GM11168 (cell line): Measurements from ENCODE around the gene SUN1.

Source experiments
- in situ Hi-C: fragments of 300-500 bp; cut with MboI; formaldehyde crosslinking; loops from one replicate; pipeline ENCODE4 v1.12.0; 2022; ENCODE audit warnings: low sequenced_read_pairs; ENCODE audit not compliant: unreplicated experiment

Gene SUN1

GRCh38 chr7:888081-889024, 56.1 kb downstream of the SUN1 start:
- in situ Hi-C loops: no loop called here

GRCh38 chr7:889025-889390, 56.7 kb downstream of the SUN1 start:
- in situ Hi-C loops: no loop called here

- in situ Hi-C loops: no loop called here
Observed at GRCh38 chr7:889391-889790, 57.1 kb downstream of the SUN1 start.

DNA sequence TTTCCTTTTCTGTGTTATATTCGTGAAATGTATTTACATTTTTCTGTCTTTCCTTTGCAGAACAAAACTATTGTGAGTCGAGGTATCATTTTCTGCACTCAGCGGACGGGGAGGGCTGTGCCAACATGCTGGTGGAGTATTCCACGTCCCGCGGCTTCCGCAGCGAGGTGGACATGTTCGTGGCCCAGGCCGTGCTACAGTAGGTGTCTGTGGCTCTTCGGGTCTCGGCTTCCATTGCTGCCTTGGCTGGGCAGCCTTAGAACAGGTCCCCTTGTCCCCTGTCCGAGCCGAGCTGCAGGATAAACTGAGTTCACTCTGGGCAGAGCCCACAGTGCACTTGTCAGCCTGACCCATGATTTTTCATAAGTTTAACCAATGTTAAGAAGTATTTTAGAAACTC, 58.6 kb downstream of the SUN1 start:
- in situ Hi-C loops: no loop called here

GRCh38 chr7:891291-891690, 59.0 kb downstream of the SUN1 start:
- in situ Hi-C loops: no loop called here

GRCh38 chr7:891805-892204, 59.5 kb downstream of the SUN1 start:
- in situ Hi-C loops: no loop called here

- in situ Hi-C loops: no loop called here
Observed at GRCh38 chr7:892648-893593, 60.6 kb downstream of the SUN1 start.

GRCh38 chr7:893686-894085, 61.4 kb downstream of the SUN1 start:
- in situ Hi-C loops: no loop called here

GRCh38 chr7:894164-894867, 62.0 kb downstream of the SUN1 start:
- in situ Hi-C loops: no loop called here

DNA sequence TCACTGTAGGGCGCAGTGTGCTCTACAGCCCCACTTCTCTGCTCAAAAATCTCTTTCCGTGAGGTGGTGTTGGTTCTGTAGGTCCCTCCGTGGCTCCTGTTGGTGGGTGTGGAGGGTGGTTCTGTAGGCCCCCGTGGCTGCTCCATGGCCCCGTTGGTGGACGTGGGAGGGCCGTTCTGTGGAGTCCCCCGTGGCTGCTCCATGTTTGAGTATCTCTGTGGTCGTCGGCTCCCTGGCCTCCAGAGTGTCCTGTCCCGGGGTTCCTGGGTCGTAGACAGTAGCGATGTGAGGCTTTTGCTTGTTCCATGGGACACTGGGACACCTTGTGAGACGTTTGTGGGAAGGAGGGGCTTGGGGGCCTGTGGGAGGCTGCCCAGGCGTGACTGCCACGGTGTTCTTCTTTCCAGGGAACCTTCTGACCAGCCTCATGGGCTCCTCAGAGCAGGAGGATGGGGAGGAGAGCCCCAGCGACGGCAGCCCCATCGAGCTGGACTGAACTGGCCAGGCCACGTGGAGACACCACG, 62.7 kb downstream of the SUN1 start:
- in situ Hi-C loops: no loop called here

- in situ Hi-C loops: no loop called here
Observed at GRCh38 chr7:895451-896052, 63.3 kb downstream of the SUN1 start.

DNA sequence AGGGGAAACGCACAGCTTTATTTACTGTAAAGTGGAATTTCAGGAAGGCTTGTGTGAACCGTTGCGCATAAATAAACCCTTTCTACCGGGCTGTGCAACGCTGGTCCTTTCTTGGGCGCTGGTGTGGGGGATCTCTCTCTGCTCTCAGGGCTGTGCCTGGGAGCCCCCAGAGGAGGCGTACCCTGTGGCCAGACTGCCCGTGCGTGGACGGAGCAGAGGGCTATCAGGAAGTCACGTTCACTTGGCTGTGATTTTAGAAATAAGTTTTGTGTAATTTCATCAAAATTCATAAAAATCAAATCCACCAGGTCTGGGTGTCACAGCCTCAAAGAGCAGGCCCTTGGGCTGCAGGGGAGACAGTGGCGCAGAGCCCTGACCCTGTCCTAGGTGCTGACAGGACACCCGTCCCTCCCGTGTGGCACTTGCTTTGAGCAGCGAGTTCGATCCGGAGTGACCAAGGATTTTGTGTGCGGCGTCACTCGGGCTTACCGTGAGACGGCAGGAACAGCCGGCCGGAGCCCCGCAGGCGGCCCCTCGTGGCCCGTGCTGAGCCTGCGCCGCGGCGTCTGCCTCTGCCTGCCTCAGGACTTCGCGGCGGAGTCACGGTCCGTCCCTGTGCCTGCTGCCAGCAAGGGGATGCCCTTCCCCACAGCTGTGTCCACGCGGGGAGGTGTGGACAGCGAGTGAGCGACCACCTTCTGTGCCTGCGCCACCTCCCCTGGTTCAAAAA, 64.2 kb downstream of the SUN1 start:
- in situ Hi-C loops: no loop called here

GRCh38 chr7:897086-897485, 64.8 kb downstream of the SUN1 start:
- in situ Hi-C loops: no loop called here

DNA sequence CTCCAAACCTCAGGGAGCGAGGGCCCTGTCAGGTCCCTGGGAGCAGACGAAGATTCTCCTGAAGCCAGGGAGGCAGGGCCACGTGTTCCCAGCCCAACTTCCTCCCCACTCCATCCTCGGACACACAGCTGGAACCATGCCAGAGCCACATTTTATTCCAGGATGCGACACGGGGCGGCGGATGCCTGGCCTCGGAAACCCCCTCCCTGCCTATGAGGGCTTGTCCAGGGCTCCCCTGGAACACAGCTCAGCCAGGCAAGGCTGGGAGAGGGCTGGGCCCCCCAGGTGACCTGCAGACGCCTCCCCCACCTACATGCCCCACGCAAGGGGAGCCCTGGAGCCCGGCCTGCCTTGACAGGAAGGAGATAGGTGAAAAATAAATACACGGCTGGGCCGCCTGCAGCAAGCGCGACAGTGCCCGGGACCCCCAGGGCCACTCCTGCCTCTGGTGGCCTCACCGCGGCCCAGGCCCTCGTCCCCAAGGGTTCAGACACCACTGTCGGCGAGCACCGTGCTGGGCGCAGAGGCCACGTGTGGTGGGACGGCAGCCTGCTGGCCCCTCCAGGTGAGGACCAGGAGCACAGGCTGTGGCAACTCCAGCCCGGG, 65.6 kb downstream of the SUN1 start:
- in situ Hi-C loops: no loop called here

- in situ Hi-C loops: no loop called here
Observed at GRCh38 chr7:898460-898854, 66.2 kb downstream of the SUN1 start.

- in situ Hi-C loops: no loop called here
Observed at GRCh38 chr7:898855-899681, 66.8 kb downstream of the SUN1 start.

- in situ Hi-C loops: no loop called here
Observed at GRCh38 chr7:899806-900205, 67.5 kb downstream of the SUN1 start.
